Spinal cord (tissue), 10 donors: ENCODE measurements around the gene CFAP92. TPM values are rescaled to one million over a fixed set of nuclear protein-coding genes. Genes with fewer than 3 reads are reported as not detected.
A peak's percentile ranks its signal among the peaks of the same experiment; 100 is the strongest.

Experiments used
- DNase-seq, 6 donors: peaks; one replicate each; pipeline versions ENCODE4 v3.0.0 to v3.0.0-alpha.2; 2013 to 2015; ENCODE audit warnings: low spot score in 6 of 6, low read depth in 4 of 6
- H3K27ac ChIP-seq: one replicate; pipeline ENCODE4 v1.5.1; 2013; ENCODE audit warnings: low read depth, low read length, control low read depth
- H3K27me3 ChIP-seq: one replicate; pipeline ENCODE4 v1.6.1; 2013; ENCODE audit warnings: low read length; ENCODE audit not compliant: control insufficient read depth, insufficient read depth
- H3K36me3 ChIP-seq: one replicate; pipeline ENCODE4 v1.6.1; 2013; ENCODE audit warnings: low read length; ENCODE audit not compliant: control insufficient read depth, insufficient read depth
- H3K4me1 ChIP-seq: one replicate; pipeline ENCODE4 v1.6.1; 2013; ENCODE audit warnings: low read length; ENCODE audit not compliant: control insufficient read depth, insufficient read depth
- H3K4me3 ChIP-seq: one replicate; pipeline ENCODE4 v1.5.1; 2013; ENCODE audit warnings: low read depth, low read length, control low read depth
- H3K9me3 ChIP-seq: one replicate; pipeline ENCODE4 v1.6.1; 2013; ENCODE audit warnings: low read length; ENCODE audit not compliant: control insufficient read depth, insufficient read depth
- WGBS: methylation state at CpG from one replicate; pipeline ENCODE4 v1.1.5; 2013; ENCODE audit warnings: missing lambda C conversion rate; ENCODE audit not compliant: insufficient coverage; 5-methylcytosine and 5-hydroxymethylcytosine counted together
- polyA plus RNA-seq, 2 donors: library from polyadenylated mRNA; unstranded; fragments of 120-200 nt; gene quantifications; one replicate each; pipeline ENCODE4 v1.2.1, GENCODE V29; 2013; ENCODE audit not compliant: insufficient read length in 2 of 2
- total RNA-seq, 2 donors: library from RNA; depleted of rRNA in 1 of 2; stranded (reverse); fragments of 120-200 nt in 1 of 2; fragments of >200 nt in 1 of 2; gene quantifications; one replicate each; pipeline versions ENCODE4 v1.2.3 to v1.2.4, GENCODE V29; 2013 to 2014
- donor health status: healthy.

The CFAP92 gene
- total and polyA plus RNA-seq, 4 donors: 1.1 to 4.5 (median 3.7) TPM

- H3K27me3 ChIP-seq: peaks cover 19% of the 10 kb centered on the region
- peaks cover 30% of the 10 kb centered on the region for H3K4me1 ChIP-seq
- no peak overlapping the region for H3K4me3 ChIP-seq
- no peak overlapping the region for H3K27ac ChIP-seq
- no peaks in the 10 kb centered on the region for H3K9me3 ChIP-seq
- H3K36me3 ChIP-seq: no peaks in the 10 kb centered on the region
- no peak for DNase-seq
- WGBS: 60% methylated on average over 1 of the region's 2 CpGs
Observed at GRCh38 chr3:129007792-129008191, 13.9 kb upstream of the CFAP92 start.

GRCh38 chr3:129006864-129007263, 13.0 kb upstream of the CFAP92 start:
- DNase-seq: no peak
- Histone ChIP-seq H3K36me3 (no peaks in the 10 kb centered on the region), H3K9me3 (no peaks in the 10 kb centered on the region), H3K27ac (no peak overlapping the region), H3K27me3 (peaks cover 28% of the 10 kb centered on the region), H3K4me1 (peaks cover 36% of the 10 kb centered on the region), H3K4me3 (no peak overlapping the region)
- WGBS: 83% methylated on average over 1 of the region's 3 CpGs

DNA sequence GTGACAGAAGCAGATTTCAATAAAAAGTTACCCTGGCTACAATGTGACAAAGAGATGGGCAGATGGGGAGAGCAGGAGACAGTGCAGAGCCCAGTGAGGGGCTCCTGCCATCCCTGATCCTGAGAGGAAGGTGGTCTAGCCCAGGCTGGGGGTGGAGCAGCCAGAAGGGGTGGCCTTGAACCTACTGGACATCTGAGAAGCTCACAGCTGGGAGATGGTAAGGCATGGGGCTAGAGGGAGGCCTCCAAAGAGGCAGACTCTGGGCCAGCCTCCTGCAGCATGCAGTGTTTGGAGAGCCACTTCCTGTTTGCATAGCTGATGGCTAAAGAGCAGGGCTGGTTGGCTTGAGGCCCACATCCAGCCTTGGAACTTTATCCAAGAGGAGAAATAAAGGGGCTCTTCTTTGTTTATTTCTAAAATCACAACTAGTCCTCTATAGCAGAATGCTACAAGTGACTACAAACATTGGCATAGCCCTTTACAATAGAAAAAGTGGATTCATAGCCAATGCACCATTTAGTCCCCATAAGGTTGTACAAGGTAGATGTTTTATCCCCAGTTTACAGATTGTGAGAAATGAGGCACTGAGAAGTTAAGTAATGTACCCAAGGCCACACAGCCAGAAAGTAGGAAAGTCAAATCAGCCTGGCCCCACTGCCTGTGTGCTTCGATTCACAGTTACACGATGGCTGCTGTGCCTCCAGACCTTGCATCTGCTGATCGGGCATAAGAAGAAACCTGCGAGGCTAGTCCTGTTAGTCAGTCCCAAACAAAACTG, 11.8 kb upstream of the CFAP92 start:
- Histone ChIP-seq H3K27ac (no peak overlapping the region), H3K4me3 (no peak overlapping the region), H3K4me1 (peaks cover 46% of the 10 kb centered on the region), H3K9me3 (no peaks in the 10 kb centered on the region), H3K36me3 (no peaks in the 10 kb centered on the region), H3K27me3 (peaks cover 36% of the 10 kb centered on the region)
- DNase-seq: peak in 1 of 6 donors; percentile 49
- 94% methylated on average over 4 of the region's 4 CpGs for WGBS

DNA sequence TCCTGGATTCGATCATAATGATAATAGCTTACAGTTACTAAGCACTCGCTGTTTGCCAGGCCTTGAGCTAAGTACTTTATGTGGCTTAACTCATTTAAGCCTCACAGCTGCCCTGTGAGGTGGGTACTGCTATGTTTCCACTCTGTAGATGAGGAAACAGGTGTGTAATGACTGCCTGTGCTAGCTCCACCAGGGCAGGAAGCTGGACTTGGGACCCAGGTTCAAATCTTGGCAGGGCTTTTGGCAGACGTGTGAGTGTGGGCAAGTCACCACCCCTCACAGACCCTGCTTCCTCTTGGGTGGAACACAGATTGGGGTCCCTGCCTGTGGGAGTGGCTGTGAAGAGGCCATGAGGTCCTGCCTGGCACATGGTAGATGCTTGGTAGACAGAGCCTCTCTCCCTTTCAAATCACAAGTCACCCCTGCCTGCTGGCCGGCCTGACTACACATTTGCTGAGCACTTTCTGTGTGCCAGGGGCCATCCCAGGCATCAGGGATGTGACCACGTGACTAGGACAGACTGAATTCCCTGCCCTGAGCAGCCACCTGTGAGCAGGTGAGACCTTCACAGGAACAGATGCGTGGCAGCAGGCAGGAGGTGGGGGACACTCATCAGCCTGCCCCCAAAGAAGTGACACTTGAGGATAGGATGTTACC, 10.9 kb upstream of the CFAP92 start:
- peaks cover 46% of the 10 kb centered on the region for H3K4me1 ChIP-seq
- H3K36me3 ChIP-seq: no peaks in the 10 kb centered on the region
- H3K27ac ChIP-seq: no peak overlapping the region
- peaks cover 46% of the 10 kb centered on the region for H3K27me3 ChIP-seq
- 69% methylated on average over 4 of the region's 6 CpGs for WGBS
- DNase-seq: no peak
- H3K9me3 ChIP-seq: no peaks in the 10 kb centered on the region
- no peak overlapping the region for H3K4me3 ChIP-seq

- Histone ChIP-seq H3K27me3 (peaks cover 48% of the 10 kb centered on the region), H3K27ac (no peak overlapping the region), H3K36me3 (no peaks in the 10 kb centered on the region), H3K4me3 (no peak overlapping the region), H3K9me3 (no peaks in the 10 kb centered on the region), H3K4me1 (peaks cover 50% of the 10 kb centered on the region)
- WGBS: 4% methylated on average over 55 of the region's 55 CpGs
- peak in 1 of 6 donors; percentile 69 for DNase-seq
Observed at GRCh38 chr3:129003578-129004112, 9.8 kb upstream of the CFAP92 start.

DNA sequence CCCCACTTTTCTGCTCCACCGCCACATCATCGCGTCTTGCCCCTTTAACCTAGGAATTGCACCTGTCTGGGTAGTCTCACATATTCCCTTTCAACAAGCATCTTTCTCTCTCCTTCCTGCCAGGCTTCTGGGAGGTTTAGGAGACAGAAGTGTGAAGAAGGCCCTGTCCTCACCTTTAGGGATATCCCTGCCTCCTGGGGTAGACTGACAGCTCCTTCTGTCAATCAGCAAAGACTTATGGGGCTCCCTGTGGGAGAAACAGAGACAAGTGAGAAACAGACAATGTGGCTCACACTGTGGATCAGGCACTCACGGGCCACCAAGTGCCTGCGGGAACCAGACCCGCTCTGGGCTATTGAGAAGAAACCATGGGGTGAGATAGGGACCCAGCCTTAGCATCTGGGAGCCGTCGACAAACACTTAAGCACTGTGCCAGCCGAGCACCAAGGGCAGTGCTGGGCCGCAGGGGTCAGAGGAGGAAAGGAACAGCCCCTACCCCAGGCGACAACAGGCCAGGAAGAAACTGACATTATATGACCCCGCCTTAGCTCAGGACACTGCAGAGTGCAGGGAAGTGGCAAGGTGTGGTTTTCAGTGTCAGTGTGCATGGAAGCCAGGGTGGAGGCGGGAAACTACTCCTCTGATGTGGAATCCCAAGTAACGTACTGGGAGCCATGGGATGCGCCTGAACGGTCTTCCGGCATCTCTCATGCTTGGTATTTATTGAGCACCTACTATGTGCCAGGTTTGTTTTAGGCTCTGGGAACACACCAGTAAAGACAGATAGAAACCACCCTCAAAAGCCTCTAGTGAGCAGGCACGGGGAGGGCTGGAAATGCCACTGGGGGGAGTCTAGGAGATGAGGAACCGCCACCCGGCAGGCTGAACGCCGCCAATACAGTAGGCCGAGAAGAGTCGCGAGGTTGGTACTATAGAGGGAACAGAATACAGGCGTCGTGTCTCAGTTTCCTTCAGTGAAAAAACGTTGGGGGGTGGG, 9.0 kb upstream of the CFAP92 start:
- H3K4me3 ChIP-seq: peak overlapping the region; percentile 11

DNA sequence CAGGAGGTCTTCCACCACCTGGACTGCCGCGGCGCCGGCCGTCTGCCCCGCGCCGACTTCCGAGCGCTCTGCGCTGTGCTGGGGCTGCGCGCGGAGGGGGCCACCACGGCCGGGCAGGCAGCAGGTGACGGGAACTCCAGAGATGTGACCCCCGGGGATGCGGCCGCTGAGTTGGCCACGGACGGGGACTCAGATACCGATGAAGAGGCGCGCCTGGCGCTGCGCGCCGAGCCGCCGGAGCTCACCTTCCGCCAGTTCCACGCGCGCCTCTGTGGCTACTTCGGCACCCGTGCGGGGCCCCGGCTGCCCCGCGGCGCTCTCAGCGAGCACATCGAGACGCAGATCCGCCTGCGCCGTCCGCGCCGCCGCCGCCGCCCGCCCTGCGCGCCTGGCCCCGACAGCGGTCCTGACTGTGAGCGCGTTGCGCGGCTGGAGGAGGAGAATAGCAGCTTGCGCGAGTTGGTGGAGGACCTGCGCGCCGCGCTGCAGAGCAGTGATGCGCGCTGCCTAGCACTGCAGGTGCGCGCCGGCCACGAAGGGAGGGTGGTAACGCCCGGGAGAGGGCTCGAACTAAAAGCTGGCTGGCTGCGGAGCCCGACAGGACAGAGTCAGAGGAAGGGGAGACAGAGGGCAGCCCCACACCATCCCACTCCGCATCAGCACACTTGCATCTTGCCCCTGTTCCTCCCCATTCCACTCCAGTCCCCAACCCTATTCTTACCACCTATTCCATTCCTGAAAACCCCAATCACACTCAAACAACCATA, 8.1 kb upstream of the CFAP92 start:
- WGBS: under 1% methylated on average over 81 of the region's 81 CpGs
- peaks cover 48% of the 10 kb centered on the region for H3K27me3 ChIP-seq
- H3K36me3 ChIP-seq: no peaks in the 10 kb centered on the region
- H3K4me3 ChIP-seq: peak overlapping the region; percentile 58
- H3K9me3 ChIP-seq: no peaks in the 10 kb centered on the region
- H3K4me1 ChIP-seq: peaks cover 50% of the 10 kb centered on the region
- H3K27ac ChIP-seq: no peak overlapping the region
- DNase-seq: peak in 2 of 6 donors; percentile 43 to 46

More for the DNA sequence above, 9.0 kb upstream of the CFAP92 start:
- Histone ChIP-seq H3K36me3 (no peaks in the 10 kb centered on the region), H3K27me3 (peaks cover 48% of the 10 kb centered on the region), H3K27ac (no peak overlapping the region), H3K4me1 (peaks cover 50% of the 10 kb centered on the region), H3K9me3 (no peaks in the 10 kb centered on the region)
- WGBS: 34% methylated on average over 27 of the region's 28 CpGs
- no peak for DNase-seq

- Histone ChIP-seq H3K4me1 (peaks cover 50% of the 10 kb centered on the region), H3K9me3 (no peaks in the 10 kb centered on the region), H3K27ac (peak within 1 kb of the TSS; percentile 75), H3K27me3 (peaks cover 48% of the 10 kb centered on the region), H3K4me3 (peak within 1 kb of the TSS; percentile 58), H3K36me3 (no peaks in the 10 kb centered on the region)
- peak in 2 of 6 donors; percentile 65 to 73 for DNase-seq
- under 1% methylated on average over 74 of the region's 74 CpGs for WGBS
Observed at GRCh38 chr3:129001101-129001805, 7.4 kb upstream of the CFAP92 start, which contains the start of gene EFCC1. Gene EFCC1, plus strand, starts transcription at chr3:129001304. Its CDS starts 325 bp downstream, at chr3:129001629.
